ENCODE measurements around the gene SLC16A10.
"Not testable (repeated sequence)": the region's sequence is repeated elsewhere in the genome, so short reads cannot be mapped to it uniquely, and the experiment has no call there.

Gene SLC16A10

DNA sequence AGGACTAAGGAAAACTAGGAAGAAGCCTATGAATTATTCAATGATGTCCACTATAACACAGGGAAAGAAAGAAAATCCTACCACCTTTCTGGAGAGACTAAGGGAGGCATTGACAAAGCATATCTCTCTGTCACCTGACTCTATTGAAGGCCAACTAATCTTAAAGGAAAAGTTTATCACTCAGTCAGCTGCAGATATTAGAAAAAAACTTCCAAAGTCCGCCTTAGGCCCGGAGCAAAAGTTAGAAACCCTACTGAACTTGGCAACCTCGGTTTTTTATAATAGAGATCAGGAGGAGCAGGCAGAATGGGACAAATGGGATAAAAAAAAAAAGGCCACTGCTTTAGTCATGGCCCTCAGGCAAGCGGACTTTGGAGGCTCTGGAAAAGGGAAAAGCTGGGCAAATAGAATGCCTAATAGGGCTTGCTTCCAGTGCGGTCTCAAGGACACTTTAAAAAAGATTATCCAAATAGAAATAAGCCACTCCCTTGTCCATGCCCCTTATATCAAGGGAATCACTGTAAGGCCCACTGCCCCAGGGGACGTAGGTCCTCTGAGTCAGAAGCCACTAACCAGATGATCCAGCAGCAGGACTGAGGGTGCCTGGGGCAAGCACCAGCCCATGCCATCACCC is 47.0 kb downstream of the SLC16A10 start:
- DNase-seq (ENCODE audit: low spot score): not testable (repeated sequence)

DNA sequence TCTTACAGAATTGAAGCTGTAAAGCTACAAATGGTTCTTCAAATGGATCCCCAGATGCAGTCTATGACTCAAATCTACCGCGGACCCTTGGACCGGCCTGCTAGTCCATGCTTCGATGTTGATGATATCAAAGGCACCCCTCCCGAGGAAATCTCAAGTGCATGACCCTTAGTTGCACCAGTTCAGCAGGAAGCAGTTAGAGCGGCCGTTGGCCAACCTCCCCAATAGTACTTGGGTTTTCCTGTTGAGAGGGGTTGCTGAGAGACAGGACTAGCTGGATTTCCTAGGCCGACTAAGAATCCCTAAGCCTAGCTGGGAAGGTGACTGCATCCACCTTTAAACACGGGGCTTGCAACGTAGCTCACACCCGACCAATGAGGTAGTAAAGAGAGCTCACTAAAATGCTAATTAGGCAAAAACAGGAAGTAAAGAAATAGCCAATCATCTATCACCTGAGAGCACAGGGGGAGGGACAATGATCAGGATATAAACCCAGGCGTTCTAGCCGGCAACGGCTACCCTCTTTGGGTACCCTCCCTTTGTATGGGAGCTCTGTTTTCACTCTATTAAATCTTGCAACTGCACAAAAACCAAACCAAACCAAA is 50.3 kb downstream of the SLC16A10 start:
- not testable (repeated sequence) for DNase-seq (ENCODE audit: low spot score)

DNA sequence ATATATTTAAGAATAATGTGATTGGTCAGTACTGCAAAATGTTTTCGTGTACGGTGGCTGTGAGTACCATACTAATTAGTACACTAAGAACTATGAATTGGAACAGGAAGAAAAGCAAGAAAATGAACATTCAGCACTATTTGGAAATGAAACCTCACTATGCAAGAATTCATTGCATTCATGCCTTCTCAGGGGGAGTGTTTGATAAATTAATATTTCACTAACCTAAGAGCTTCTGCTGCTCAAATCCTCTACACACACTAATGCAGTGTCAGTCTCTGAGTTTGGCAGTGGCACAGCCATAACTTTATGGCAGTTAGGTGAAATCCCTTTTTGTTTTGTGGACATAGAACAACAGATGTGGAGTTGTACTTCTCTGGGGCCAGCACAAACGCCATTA is 60.1 kb downstream of the SLC16A10 start:
- DNase-seq (ENCODE audit: low spot score): no peak

DNA sequence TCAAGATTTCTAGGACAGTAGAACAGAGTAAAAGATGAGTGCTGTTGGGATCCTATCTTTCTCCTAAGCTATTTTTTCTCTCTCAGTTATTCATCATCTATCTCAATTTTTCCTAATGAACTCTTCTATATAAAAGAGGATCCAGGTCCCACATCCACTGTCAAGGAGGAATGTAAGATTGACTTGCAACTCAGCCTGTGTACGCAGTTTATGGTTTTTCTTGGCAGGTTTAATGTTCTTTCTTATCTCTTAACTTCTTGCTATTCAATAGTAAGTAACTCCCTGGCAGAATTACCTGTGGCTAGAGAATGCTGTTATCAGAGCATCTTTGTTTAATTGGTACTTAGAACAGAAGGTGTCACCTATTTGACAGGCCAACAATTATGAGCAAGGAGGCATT is 60.8 kb downstream of the SLC16A10 start:
- DNase-seq (ENCODE audit: low spot score): no peak

DNA sequence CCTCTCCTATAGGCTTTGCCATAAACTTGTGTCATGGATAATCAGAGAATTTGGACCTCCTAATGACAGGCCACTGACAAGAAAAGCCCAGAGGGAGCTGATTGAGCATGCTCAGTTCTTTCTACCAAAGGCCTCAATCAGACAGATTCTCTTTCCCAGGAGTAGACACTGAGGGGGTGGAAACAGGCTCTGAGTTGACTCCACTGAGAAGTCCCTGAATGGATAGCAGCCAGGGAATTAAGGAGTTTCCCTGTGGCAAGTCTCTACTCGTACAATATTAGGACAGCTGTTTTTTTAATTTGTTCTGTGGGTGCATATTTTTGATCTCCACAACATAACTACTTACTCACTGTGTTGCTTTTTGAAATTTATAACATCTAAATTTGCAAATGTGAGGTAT is 63.3 kb downstream of the SLC16A10 start:
- no peak for DNase-seq (ENCODE audit: low spot score)

DNA sequence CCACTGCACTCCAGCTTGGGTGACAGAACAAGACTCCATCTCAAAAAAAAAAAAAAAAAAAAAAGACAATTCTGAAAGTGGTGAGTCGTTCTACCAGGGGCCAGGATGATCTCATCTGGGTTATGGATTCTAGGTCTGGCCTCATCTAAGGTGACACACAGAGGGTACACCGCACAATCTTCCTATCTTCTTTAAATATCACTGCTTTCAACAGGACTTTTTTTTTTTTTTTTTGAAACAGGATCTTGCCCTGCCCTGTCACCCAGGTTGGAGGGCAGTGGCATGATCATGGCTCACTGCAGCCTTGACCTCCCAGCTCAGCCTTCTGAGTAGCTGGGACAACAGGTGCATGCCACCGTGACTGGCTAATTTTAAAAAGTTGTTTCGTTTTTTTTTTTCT is 67.7 kb downstream of the SLC16A10 start:
- no peak for DNase-seq (ENCODE audit: low spot score)

DNA sequence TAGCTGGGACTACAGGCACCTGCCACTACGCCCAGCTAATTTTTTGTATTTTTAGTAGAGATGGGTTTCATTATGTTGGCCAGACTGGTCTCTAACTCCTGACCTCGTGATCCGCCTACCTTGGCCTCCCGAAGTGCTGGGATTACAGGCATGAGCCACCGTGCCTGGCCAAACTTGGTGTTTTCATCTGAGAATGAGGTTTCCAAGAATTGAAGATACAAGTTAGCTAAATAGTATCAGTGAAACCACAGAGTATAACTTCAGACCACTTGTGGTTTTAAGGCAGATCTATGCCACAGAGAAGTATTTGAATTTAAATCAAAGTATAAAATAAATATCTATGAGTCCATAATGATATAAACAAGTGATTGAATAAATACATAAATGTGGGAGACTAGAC is 70.1 kb downstream of the SLC16A10 start:
- no peak for DNase-seq (ENCODE audit: low spot score)

DNA sequence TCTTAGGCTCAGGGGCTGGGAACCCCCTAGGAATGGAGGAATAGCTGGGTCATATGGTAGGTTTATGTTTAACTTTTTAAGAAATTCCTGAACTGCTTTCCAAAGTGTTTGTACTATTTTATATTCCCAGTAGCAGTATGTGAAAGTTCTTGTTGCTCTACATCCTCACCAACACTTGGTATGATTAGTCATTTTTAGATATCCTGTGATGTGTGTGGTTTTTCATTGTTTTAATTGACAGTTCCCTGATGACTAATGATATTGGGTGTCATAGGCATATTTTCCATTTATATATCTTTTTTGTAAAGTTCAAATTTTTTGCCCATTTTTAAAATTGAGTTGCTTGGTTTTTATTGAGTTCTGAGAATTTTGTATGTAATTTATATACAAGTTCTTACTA is 72.3 kb downstream of the SLC16A10 start:
- DNase-seq (ENCODE audit: low spot score): no peak

DNA sequence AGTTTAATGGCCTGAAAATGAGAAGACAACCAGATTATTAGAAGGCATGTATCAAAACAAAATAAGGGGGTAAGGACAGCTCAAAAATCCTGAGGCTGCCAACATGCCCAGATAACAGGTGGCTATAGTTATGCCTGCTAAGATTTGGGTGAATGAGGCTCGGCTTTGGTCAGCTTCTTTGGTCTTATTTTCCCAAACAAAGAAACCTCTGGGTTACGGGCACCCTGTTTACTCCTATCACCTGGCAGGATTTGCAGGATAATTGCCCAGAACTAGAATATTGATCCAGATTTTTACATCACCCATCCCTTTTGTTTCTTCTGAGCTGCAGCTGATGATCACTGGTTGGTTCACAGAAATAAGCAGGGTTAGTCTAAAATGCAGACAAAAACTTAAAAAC is 74.3 kb downstream of the SLC16A10 start:
- no peak for DNase-seq (ENCODE audit: low spot score)

DNA sequence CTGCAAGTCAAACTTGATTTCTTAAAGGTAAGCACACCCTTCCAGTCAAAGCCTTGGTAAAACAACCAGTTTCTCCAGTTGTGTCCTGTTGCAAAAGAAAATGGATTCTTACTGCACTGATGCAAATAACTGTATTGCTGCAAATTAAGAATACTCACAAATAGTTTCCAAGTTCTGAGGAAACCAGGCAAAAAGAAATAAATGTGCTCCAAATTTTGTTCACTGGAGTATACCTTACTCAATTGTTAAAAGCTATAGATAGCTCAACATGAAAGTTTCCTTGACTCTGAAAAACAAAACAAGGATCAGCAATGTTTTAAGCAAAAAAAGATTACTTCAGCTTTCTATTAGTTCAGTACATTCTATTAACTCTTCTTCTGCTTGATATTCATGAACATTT is 75.2 kb downstream of the SLC16A10 start:
- no peak for DNase-seq (ENCODE audit: low spot score)

DNA sequence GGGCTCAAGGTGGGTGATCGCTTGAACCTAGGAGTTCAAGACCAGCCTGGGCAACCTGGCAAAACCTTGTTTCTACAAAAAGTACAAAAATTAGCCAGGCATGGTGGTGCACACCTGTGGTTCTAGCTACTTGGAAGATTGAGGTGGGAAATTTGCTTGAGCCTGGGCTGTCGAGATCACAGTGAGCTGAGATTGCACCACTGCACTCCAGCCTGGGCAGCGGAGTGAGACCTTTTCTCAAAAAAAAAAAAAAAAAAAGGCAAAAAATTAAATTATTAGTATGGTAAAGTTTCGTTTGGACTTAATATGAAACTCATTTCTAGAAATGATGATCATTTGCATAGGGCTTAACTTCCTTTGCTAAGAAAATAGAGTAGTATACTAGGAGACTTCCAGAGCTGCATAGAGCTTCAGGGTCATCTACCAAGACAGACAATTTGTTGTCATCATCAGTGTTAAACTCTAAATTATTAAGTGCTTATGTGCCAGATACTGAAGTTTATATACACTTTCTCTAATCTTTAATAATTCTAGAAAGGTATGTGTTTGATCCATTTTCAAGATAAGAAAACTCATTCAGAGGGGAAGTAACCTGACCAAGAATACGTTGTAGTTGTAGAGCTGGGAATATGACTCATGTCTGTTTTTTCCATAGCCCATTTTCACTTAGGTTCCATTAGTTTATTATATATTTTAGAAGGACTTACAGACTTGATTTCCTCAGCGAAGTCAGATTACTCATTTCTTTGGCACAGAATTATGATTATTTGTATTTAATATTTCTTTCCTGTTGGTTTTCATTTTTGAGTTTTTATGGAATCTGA is 84.5 kb downstream of the SLC16A10 start:
- no peak for DNase-seq (ENCODE audit: low spot score)

DNA sequence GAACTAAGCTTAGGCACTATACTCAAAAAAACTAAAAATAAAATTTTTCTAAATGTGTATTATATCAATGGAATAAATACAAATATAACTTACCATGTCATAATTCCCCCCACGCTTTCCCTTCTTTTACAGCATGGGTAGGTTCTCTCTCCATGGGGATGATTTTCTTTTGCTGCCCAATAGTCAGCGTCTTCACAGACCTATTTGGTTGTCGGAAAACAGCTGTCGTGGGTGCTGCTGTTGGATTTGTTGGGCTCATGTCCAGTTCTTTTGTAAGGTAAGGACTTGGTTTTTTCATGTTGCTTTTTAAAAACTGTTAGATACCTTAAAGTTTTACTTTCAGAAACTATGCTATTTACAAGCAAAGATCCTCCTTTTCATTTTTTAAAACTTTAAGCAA is 85.3 kb downstream of the SLC16A10 start:
- DNase-seq (ENCODE audit: low spot score): no peak

DNA sequence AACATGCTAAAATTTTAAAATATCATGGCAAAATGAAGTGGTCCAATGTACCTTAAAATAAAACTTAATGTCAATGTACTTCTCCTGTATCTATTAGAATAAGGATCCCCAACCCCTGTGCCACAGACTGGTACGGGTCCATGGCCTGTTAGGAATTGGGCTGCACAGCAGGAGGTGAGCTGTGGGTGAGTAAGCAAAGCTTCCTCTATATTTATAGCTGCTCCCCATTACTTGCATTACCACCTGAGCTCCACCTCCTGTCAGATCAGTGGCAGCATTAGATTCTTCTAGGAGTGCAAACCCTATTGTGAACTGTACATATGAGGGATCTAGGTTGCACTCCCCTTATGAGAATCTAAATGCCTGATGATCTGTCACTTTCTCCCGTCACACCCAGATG is 86.0 kb downstream of the SLC16A10 start:
- DNase-seq (ENCODE audit: low spot score): no peak

DNA sequence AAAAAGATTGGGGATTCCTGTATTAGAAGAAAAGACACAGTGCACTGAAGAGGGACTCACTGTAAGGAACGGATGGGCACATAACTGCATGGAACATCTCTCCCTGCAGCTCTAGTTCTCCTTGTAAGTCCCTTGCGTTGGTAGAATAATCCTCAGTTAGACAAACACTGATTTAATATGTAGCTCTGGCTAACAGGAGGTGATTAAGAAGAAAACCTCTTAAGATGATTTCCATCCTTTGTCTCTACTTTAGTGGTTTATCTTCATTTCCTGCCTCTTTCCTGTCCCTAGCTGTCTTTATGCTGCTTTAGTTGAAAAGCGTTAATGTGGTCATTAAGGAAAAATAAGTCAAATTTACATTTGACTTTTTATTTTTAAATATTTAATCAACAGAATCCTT is 86.6 kb downstream of the SLC16A10 start:
- DNase-seq (ENCODE audit: low spot score): no peak

DNA sequence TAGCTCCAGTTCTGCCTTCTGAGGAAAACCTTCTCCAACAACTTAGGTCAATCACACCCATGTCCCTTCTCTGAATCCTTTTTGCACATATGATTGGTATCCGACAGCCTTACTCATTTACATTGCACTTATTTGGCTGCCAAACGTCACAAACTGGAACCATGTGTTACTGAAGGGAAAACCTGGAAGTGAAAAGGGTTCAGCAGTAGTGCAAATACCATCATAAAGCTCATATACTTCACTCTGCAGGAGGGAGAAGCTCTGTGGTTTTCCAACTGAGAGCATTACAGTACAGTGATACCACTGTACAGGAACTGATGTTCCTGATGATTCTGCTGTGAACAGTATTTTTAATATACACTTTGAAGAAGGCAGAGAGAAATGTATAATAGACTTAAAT is 87.8 kb downstream of the SLC16A10 start:
- DNase-seq (ENCODE audit: low spot score): no peak

DNA sequence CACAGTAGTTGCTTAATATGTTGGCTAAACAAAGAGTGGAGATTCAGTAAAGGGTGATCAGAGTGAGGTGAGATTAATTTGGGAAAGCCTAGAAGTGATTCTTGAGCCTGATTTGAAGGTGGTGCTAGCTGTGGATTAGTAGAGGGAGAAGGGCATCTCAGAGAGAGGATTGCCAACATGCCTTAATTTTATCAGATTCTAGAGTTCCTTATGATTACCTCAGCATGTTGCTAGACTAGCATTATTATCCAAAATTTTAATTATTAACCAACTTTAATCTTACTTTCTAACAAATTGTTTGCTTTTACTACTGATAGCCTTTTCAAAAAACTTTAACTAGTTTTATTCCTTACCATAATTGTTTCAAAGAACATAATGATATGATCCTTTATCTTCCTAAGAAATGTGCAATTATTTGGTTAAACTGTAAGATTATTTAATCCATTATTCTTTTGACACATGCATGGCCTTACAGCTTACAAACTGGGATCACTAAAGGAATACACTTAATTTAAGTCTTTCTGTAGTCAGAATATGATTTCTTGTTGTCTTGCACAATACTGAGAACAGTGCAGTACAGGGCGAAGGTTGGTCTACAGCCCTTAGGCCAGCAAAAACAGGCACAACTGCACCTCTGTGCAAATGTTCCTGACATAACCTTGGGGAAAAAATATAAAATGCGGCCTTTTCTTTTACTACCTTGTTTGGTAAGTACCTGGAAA is 88.9 kb downstream of the SLC16A10 start:
- DNase-seq (ENCODE audit: low spot score): no peak

DNA sequence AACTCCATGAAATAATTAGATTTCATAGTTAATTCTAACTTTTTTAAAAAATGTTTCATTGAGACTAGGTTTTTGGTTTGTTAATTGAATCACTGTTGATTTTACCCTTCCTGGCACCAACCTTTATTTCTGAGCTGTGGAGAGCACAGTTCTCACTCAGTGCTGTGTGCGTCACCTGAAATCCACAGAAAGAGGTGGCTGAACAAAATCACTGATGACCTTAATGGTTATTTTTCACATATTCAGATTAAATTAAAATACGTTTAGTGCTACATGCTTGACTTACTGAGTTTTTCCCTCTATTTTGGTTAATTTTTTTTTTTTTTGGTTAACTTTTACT is 89.4 kb downstream of the SLC16A10 start:
- DNase-seq (ENCODE audit: low spot score): no peak

DNA sequence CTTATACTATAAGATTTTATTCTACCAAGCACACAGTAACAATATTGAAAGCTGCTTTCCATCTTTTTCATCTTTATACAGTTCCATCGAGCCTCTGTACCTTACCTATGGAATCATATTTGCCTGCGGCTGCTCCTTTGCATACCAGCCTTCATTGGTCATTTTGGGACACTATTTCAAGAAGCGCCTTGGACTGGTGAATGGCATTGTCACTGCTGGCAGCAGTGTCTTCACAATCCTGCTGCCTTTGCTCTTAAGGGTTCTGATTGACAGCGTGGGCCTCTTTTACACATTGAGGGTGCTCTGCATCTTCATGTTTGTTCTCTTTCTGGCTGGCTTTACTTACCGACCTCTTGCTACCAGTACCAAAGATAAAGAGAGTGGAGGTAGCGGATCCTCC is 89.8 kb downstream of the SLC16A10 start:
- DNase-seq (ENCODE audit: low spot score): no peak

DNA sequence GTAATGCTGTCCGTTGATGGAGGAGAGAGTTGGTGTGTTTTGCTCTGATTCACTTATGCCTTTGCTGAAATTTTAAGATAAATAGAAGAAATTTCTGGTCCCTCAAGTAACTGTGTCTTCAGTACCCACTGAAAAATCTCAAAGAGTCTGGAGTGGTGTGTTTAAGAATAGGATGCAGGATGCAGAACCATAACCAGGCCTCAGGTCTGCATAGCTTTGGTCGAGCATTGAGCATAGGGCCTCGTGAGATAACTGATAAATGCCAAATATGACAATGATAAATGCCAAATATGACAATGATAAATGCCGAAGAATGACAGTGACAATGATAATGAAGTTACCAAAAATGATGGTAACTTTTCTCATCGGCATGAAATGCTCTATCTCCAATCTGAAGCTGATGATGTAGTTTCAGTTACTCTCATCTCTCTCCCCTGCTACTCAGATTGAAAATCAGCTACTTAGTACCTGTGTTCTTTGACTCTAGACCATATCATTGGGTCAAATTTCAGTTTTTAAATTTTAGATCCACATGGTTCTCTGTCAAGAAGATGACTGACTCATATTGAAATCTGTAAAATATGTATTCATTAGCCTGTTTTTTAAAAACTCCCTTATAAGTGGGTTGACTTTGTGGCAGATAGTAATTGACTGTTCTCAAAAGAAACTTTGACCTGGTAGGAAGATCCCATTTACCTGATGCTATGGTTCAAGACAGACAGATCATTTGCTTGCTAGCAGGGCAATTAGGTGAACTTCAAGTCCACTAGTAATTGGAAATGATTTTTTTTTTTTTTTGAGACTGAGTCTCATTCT is 96.6 kb downstream of the SLC16A10 start:
- DNase-seq (ENCODE audit: low spot score): no peak

DNA sequence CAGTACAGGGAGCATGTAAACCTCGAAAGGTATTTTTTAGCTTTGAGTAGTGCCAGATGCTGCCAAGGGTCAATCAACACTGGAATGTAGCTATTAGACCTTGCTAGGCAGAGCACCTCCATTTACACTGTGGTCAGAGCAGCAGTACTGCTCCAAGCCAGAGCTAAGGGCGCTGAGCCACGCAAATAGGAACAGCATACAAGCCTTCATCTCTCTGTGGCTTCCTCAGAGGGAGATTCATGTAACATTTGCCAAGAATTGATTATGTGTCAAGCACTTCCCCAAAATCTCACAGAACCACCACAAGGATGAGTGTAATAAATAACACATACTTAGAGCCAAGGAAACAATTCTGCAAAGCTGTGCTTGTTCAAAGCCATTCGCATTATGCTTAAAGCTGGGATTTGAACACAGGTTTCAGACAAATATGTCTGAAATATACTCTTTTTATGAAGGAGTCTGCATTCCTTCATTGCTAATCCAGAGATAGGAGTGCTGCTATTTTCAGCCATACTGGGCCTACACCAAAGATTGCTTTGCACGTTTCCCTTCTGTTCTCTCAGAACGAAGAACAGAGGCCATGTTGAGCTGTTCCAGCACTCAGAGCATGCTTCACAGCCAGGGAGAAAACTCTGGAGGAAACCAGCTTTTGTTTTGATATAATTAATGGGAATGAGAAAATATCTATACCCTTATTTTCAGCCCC is 97.7 kb downstream of the SLC16A10 start:
- DNase-seq (ENCODE audit: low spot score): no peak

DNA sequence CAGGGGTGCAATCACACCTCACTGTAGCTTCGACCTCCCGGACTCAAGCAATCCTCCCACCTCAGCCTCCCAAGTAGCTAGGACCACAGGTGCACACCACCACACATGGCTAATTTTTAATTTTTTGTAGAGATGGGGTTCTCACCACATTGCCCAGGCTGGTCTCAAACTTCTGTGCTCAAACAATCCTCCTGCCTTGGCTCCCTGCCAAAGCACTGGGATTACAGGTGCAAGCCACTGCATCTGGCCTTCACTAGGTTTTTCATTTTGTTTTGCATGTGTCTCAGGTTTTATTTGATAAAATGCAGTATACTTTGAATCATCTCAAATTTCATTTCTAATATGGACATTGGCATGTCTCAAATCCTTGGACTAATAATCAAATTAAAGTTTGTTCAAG is 98.7 kb downstream of the SLC16A10 start:
- DNase-seq (ENCODE audit: low spot score): no peak
